ENCODE data around the gene KDM2A. TPM values are rescaled to one million over a fixed set of nuclear protein-coding genes. Genes with fewer than 3 reads are reported as not detected.

The KDM2A gene
- total RNA-seq, 1 experiment from 2014 or later = 50.4 TPM

DNA sequence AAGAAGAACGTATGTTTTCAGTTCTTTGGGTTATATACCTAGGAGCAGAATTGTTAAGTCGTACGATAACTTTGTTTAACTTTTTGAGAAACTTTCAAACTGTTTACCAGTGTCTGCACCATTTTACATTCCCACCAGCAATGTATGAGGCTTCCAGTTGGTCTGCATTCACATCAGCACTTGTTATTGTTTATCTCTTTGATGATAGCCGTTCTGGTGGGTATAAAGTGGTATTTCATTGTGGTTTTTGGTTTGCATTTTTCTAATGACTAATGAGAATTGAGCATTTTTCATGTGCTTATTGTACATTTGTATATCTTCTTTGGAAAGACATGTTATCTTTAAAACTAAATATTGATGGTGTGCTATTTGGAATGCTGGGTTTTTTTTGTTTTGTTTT lies 59.8 kb downstream of the KDM2A start:
- POLR2A ChIA-PET = no interaction called here
- no peak for TF ChIP-seq SRF (IDR thresholded peaks at IDR 0.05; ENCODE audit: low read depth)
- no peak for TF ChIP-seq FOSL1 (IDR thresholded peaks at IDR 0.05; ENCODE audit: low read depth)
- TF ChIP-seq, protein P1, sequence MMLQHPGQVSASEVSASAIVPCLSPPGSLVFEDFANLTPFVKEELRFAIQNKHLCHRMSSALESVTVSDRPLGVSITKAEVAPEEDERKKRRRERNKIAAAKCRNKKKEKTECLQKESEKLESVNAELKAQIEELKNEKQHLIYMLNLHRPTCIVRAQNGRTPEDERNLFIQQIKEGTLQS (IDR thresholded peaks at IDR 0.05) = no peak
- TF ChIP-seq RAD21 (IDR thresholded peaks at IDR 0.05; ENCODE audit: low read depth) = no peak
- TF ChIP-seq ZNF274 (IDR thresholded peaks at IDR 0.05; ENCODE audit: low read depth, low read length) = no peak
- no peak for TF ChIP-seq EZH2 (IDR thresholded peaks at IDR 0.05)
- 0 out of 4 replicates have a peak, but pooled peaks cover 0 to 3% of the 10 kb centered on the region in 2 experiments for H3K4me1 ChIP-seq (ENCODE audit: control insufficient read depth in 1 of 2, insufficient read depth in 2 of 2, low read length in 2 of 2)
- no peak overlapping the region for H3K4me3 ChIP-seq (replicated peaks in 1 of 2; ENCODE audit: low read depth in 1 of 2, low read length in 2 of 2)
- RAD21 ChIA-PET (ENCODE audit: low non-redundant PET in 1 of 2, low total read pairs in 2 of 2, uncharacterized antibody in 2 of 2, unreplicated experiment in 2 of 2) = no interaction called here
- no peak overlapping the region for H3K27ac ChIP-seq (ENCODE audit: low read depth, low read length)
- BruUV-seq (replicated peaks) = no TSS peak
- no peak overlapping the region for H2AFZ ChIP-seq (ENCODE audit: low read depth, low read length, poor library complexity, severe bottlenecking)
- H4K20me1 ChIP-seq (ENCODE audit: insufficient read depth) = no peaks in the 10 kb centered on the region
- H3K9ac ChIP-seq (ENCODE audit: low read length) = no peak overlapping the region
- no peak for ATAC-seq
- intact Hi-C loops (cut with micrococcal nuclease) = no loop called here
- H3K79me2 ChIP-seq (ENCODE audit: insufficient read depth, low read length) = peaks cover 30% of the 10 kb centered on the region
- CTCF ChIA-PET = no interaction called here
- no peaks in the 10 kb centered on the region for H3K9me2 ChIP-seq (ENCODE audit: insufficient read depth)
- no peak for DNase-seq (ENCODE audit: low read depth, low spot score)
- H3K4me2 ChIP-seq (ENCODE audit: low read length) = no peak overlapping the region
- H3K9me3 ChIP-seq (ENCODE audit: control insufficient read depth in 1 of 2, insufficient read depth in 1 of 2, low read depth in 1 of 2, low read length in 2 of 2) = no peaks in the 10 kb centered on the region
- H3K27me3 ChIP-seq (ENCODE audit: insufficient read depth, low read length) = no peaks in the 10 kb centered on the region
- H3K36me3 ChIP-seq (ENCODE audit: control insufficient read depth in 1 of 2, insufficient read depth in 2 of 2, low read length in 2 of 2) = peaks cover 0 to 10% of the 10 kb centered on the region in 2 experiments; a peak in 3 of 4 replicates

DNA sequence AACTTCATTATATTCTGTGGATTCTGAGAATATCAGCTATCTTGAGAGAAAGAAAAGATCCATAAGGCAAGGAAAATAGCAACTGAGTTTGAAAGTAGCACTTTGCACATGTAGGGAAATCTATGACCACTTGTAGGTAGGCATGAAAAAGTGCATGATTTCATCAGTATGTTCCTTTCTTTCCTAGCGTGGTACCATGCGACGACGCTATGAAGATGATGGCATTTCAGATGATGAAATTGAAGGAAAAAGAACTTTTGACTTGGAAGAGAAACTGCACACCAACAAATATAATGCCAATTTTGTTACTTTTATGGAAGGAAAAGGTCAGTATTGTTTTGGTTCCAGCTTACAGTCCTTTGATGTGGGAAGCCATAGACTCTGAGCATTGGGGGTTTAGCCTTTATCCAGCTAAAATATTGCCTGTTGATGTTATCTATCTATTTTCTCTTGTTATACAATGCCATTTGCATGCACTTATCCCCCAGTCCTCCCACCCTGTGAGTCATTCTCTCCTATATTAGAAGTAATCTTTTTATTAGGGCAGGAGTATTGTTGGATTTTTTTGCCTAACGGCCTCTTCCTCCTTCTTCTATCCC lies 60.9 kb downstream of the KDM2A start:
- H3K4me2 ChIP-seq (ENCODE audit: low read length) = no peak overlapping the region

More for the DNA sequence above, 60.9 kb downstream of the KDM2A start:
- DNase-seq (ENCODE audit: low read depth, low spot score) (no peak), ATAC-seq (no peak)
- TF ChIP-seq YY1 (IDR thresholded peaks at IDR 0.05; ENCODE audit: extremely low read depth, insufficient replicate concordance, low read depth, low read length) (no peak), TCF7L2 (IDR thresholded peaks at IDR 0.05; ENCODE audit: borderline replicate concordance, extremely low read depth, insufficient read depth, insufficient read length) (no peak), EZH2 (IDR thresholded peaks at IDR 0.05) (no peak), EZH2phosphoT487 (IDR thresholded peaks at IDR 0.05; ENCODE audit: borderline replicate concordance) (no peak), JUND (IDR thresholded peaks at IDR 0.05) (no peak), EGR1 (IDR thresholded peaks at IDR 0.05; ENCODE audit: low read depth) (no peak), FOSL1 (IDR thresholded peaks at IDR 0.05; ENCODE audit: low read depth) (no peak), ELF1 (IDR thresholded peaks at IDR 0.05; ENCODE audit: borderline replicate concordance, low read depth) (no peak), RAD21 (IDR thresholded peaks at IDR 0.05; ENCODE audit: low read depth) (no peak), ZNF274 (IDR thresholded peaks at IDR 0.05; ENCODE audit: low read depth, low read length) (no peak)
- TF ChIP-seq, protein P1 (IDR thresholded peaks at IDR 0.05) = no peak
- ChIA-PET POLR2A (no interaction called here), RAD21 (ENCODE audit: low non-redundant PET in 1 of 2, low total read pairs in 2 of 2, uncharacterized antibody in 2 of 2, unreplicated experiment in 2 of 2) (no interaction called here), CTCF (interaction anchor here (0.6 kb wide), 1 partner anchor 24 kb away, joined by 5 read pairs; no protein-coding TSS in a partner anchor)
- H4K20me1 ChIP-seq (ENCODE audit: insufficient read depth) = no peaks in the 10 kb centered on the region
- H3K27me3 ChIP-seq (ENCODE audit: insufficient read depth, low read length) = no peaks in the 10 kb centered on the region
- no peak overlapping the region for H3K4me3 ChIP-seq (replicated peaks in 1 of 2; ENCODE audit: low read depth in 1 of 2, low read length in 2 of 2)
- no peak overlapping the region for H3K9ac ChIP-seq (ENCODE audit: low read length)
- H3K79me2 ChIP-seq (ENCODE audit: insufficient read depth, low read length) = peaks cover 20% of the 10 kb centered on the region
- no peaks in the 10 kb centered on the region for H3K9me3 ChIP-seq (ENCODE audit: control insufficient read depth in 1 of 2, insufficient read depth in 1 of 2, low read depth in 1 of 2, low read length in 2 of 2)
- no peak overlapping the region for H3K27ac ChIP-seq (ENCODE audit: low read depth, low read length)
- peaks cover 0 to 10% of the 10 kb centered on the region in 2 experiments; a peak in 3 of 4 replicates for H3K36me3 ChIP-seq (ENCODE audit: control insufficient read depth in 1 of 2, insufficient read depth in 2 of 2, low read length in 2 of 2)
- intact Hi-C loops (cut with micrococcal nuclease) = no loop called here
- H3K9me2 ChIP-seq (ENCODE audit: insufficient read depth) = no peaks in the 10 kb centered on the region
- H2AFZ ChIP-seq (ENCODE audit: low read depth, low read length, poor library complexity, severe bottlenecking) = no peak overlapping the region
- H3K4me1 ChIP-seq (ENCODE audit: control insufficient read depth in 1 of 2, insufficient read depth in 2 of 2, low read length in 2 of 2) = 0 out of 4 replicates have a peak, but pooled peaks cover 0 to 3% of the 10 kb centered on the region in 2 experiments
- no TSS peak for BruUV-seq (replicated peaks)

Data from HCT116 (cell line).